B cell (primary cell): ENCODE results near the gene IGSF22. TPM values are rescaled to one million over a fixed set of nuclear protein-coding genes. Genes with fewer than 3 reads are reported as not detected.

Experiments
- ATAC-seq: fragments of 200-7000 bp; cut with Tn5 transposase; one replicate; pipeline ENCODE4 v1.10.0; 2021; ENCODE audit warnings: low read depth, mild to moderate bottlenecking, moderate number of reproducible peaks, moderate library complexity
- CTCF ChIA-PET: fragments of 350-600 bp; sonication (Branson Sonifier 250); formaldehyde crosslinking; loops from one replicate; lab custom pipeline; 2021; ENCODE audit warnings: antibody characterized with exemption, inconsistent platforms; lab: Charles Lee
- POLR2A ChIA-PET: fragments of 350-600 bp; sonication (Branson Sonifier 250); formaldehyde crosslinking; loops from one replicate; lab custom pipeline; 2021; ENCODE audit warnings: antibody characterized with exemption; lab: Charles Lee
- DNase-seq: peaks from one replicate; pipeline ENCODE4 v3.0.0; 2013
- H2AFZ ChIP-seq: 2 replicates; pipeline ENCODE4 v1.6.1; 2012; ENCODE audit warnings: mild to moderate bottlenecking, low read depth, low read length; ENCODE audit not compliant: insufficient read depth, poor library complexity, severe bottlenecking
- H3K27ac ChIP-seq, 2 donors: 1 replicate in 1 of 2; 2 replicates in 1 of 2; pipeline ENCODE4 v1.5.1; 2012 to 2013; ENCODE audit warnings: low read length in 2 of 2, mild to moderate bottlenecking in 2 of 2, moderate library complexity in 1 of 2
- H3K27me3 ChIP-seq, 4 experiments: fragments of 200-600 bp in 1 of 4; sonication (generic) in 1 of 4; replicated peaks in 1 of 4; 1 replicate in 2 of 4; 2 replicates in 2 of 4; pipeline versions ENCODE4 v1.6.1 to v1.7.0; 2013 to 2016; ENCODE audit warnings: low read length in 3 of 4, mild to moderate bottlenecking in 2 of 4, mixed read lengths in 1 of 4, moderate library complexity in 1 of 4; ENCODE audit not compliant: insufficient read depth in 4 of 4, control insufficient read depth in 3 of 4; ENCODE audit errors: control extremely low read depth in 1 of 4
- H3K36me3 ChIP-seq, 2 experiments: replicated peaks in 1 of 2; 1 replicate in 1 of 2; 2 replicates in 1 of 2; pipeline versions ENCODE4 v1.6.1 to v1.7.1; 2013; ENCODE audit warnings: low read length in 1 of 2; ENCODE audit not compliant: insufficient read depth in 2 of 2, control insufficient read depth in 1 of 2; ENCODE audit errors: control extremely low read depth in 1 of 2, extremely low read depth in 1 of 2
- H3K4me1 ChIP-seq, 2 donors: fragments of 200-600 bp in 1 of 2; sonication (generic) in 1 of 2; 1 replicate in 1 of 2; 2 replicates in 1 of 2; pipeline versions ENCODE4 v1.5.1 to v1.6.1; 2013 to 2017; ENCODE audit warnings: low read length in 2 of 2; ENCODE audit not compliant: control insufficient read depth in 2 of 2, insufficient read depth in 2 of 2
- H3K4me2 ChIP-seq: replicated peaks from 2 replicates; pipeline ENCODE3; 2012; ENCODE audit warnings: mild to moderate bottlenecking, low read depth, low read length; ENCODE audit not compliant: poor library complexity, severe bottlenecking
- H3K4me3 ChIP-seq, 5 experiments: fragments of 200-600 bp in 1 of 5; sonication (generic) in 1 of 5; 1 replicate in 3 of 5; 2 replicates in 2 of 5; pipeline versions ENCODE4 v1.5.1 to v1.7.0; 2011 to 2016; ENCODE audit warnings: low read length in 4 of 5, mild to moderate bottlenecking in 4 of 5, low read depth in 2 of 5, control low read depth in 1 of 5, moderate library complexity in 1 of 5; ENCODE audit not compliant: insufficient read depth in 1 of 5; ENCODE audit errors: control extremely low read depth in 1 of 5, extremely low read depth in 1 of 5
- H3K79me2 ChIP-seq: fragments of 200-600 bp; sonication (generic); one replicate; pipeline ENCODE4 v1.6.0; 2016; ENCODE audit warnings: low read length; ENCODE audit not compliant: control insufficient read depth, insufficient read depth
- H3K9ac ChIP-seq: fragments of 200-600 bp; sonication (generic); 2 replicates; pipeline ENCODE4 v1.6.1; 2017; ENCODE audit warnings: mild to moderate bottlenecking, low read length, moderate library complexity
- H3K9me3 ChIP-seq, 3 donors: one replicate each; pipeline versions ENCODE4 v1.6.1 to v1.7.1; 2013; ENCODE audit warnings: low read length in 2 of 3; ENCODE audit not compliant: control insufficient read depth in 2 of 3, insufficient read depth in 1 of 3; ENCODE audit errors: control extremely low read depth in 1 of 3
- H4K20me1 ChIP-seq: 2 replicates; pipeline ENCODE4 v1.6.0; 2012; ENCODE audit warnings: mild to moderate bottlenecking, low read length; ENCODE audit not compliant: insufficient read depth, control insufficient read depth, poor library complexity, severe bottlenecking
- H3K27ac Mint-ChIP-seq: one replicate; pipeline ENCODE4 v1.8.0; 2021; ENCODE audit warnings: mixed read lengths
- H3K27me3 Mint-ChIP-seq: one replicate; pipeline ENCODE4 v1.8.0; 2021; ENCODE audit warnings: mixed read lengths
- H3K4me1 Mint-ChIP-seq: one replicate; pipeline ENCODE4 v1.8.0; 2021; ENCODE audit warnings: mixed read lengths
- H3K4me3 Mint-ChIP-seq: one replicate; pipeline ENCODE4 v1.8.0; 2021; ENCODE audit warnings: mixed read lengths
- H3K9me3 Mint-ChIP-seq: one replicate; pipeline ENCODE4 v1.8.0; 2022; ENCODE audit warnings: mixed read lengths; ENCODE audit not compliant: insufficient read depth
- CTCF ChIP-seq: fragments of 200-600 bp; IDR thresholded peaks from one replicate; pipeline ENCODE4 v1.8.0; 2022; ENCODE audit warnings: antibody characterized with exemption, mild to moderate bottlenecking
- EZH2 ChIP-seq: IDR thresholded peaks from 2 replicates; pipeline ENCODE4 v1.6.1; 2012; ENCODE audit warnings: borderline replicate concordance, low read depth, mild to moderate bottlenecking, moderate library complexity, low read length; ENCODE audit not compliant: insufficient read depth, poor library complexity, severe bottlenecking
- WGBS: methylation state at CpG from one replicate; pipeline ENCODE4 v1.1.5; 2013; ENCODE audit warnings: missing lambda C conversion rate; ENCODE audit not compliant: insufficient coverage; 5-methylcytosine and 5-hydroxymethylcytosine counted together
- intact Hi-C: fragments of 100-400 bp; cut with micrococcal nuclease; formaldehyde crosslinking; loops from one replicate; pipeline ENCODE4 v1.10.0; 2022
- polyA plus RNA-seq: library from polyadenylated mRNA; depleted of rRNA; stranded (reverse); fragments of >200 nt; gene quantifications from 2 replicates; pipeline ENCODE4 v1.2.3, GENCODE V29; 2012
- total RNA-seq, 2 donors: library from RNA; stranded (reverse); fragments of 120-200 nt in 1 of 2; gene quantifications; 1 replicate in 1 of 2; 2 replicates in 1 of 2; pipeline versions ENCODE4 v1.2.3 to v1.2.4, GENCODE V29; 2013 to 2022

IGSF22 gene
- total and polyA plus RNA-seq, 2 donors (not counting 1 experiment from before 2014, with no cell fraction given): 0.91 to 2.6 TPM

DNA sequence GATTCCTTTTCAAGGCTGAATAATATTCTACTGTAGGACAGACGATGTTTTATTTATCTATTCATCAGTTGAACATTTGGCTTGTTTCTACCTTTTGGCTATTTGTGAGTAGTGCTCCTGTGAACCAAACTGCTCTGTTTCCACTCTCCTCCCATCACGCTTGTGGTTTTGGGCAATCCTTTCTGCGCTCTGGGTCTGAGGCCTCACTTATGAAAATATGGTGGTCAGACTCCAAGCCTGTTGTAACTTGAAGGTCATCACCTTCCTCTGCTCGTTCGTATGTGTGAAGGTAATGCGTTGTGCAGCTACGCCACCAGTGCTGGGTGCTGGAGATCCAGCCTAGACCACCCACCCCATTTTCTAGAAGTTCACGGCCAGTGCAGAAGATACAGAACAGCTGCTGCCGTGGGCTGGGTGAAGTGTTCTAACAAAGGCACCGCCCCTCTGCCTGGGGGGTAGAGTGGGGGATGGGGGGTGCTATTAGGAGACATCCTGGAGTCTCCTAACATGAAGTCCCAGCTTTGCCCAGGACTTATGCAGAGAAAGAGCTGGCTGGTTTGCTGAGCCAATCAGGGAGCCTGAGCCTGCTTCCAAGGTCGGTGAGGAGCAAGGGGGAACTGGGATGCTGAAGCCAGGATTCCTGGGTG lies 44.6 kb upstream of the IGSF22 start:
- H3K27ac Mint-ChIP-seq: no peak overlapping the region
- POLR2A ChIA-PET: no interaction called here
- no peak overlapping the region for H3K4me3 Mint-ChIP-seq
- Histone ChIP-seq H3K4me1 (no peaks in the 10 kb centered on the region), H3K27me3 (peaks cover 0 to 5% (median 0%) of the 10 kb centered on the region in 4 experiments), H3K36me3 (no peaks in the 10 kb centered on the region), H4K20me1 (no peaks in the 10 kb centered on the region), H3K9ac (no peak overlapping the region), H3K9me3 (no peaks in the 10 kb centered on the region), H2AFZ (no peak overlapping the region), H3K27ac (no peak overlapping the region), H3K4me2 (no peak overlapping the region), H3K79me2 (no peaks in the 10 kb centered on the region), H3K4me3 (no peak overlapping the region)
- peaks cover 2% of the 10 kb centered on the region for H3K4me1 Mint-ChIP-seq
- 75% methylated on average over 4 of the region's 11 CpGs for WGBS
- no peaks in the 10 kb centered on the region for H3K9me3 Mint-ChIP-seq
- intact Hi-C loops: no loop called here
- TF ChIP-seq CTCF (no peak), EZH2 (no peak)
- ATAC-seq: no peak
- H3K27me3 Mint-ChIP-seq: peaks cover 27% of the 10 kb centered on the region
- DNase-seq: no peak
- CTCF ChIA-PET: interaction anchor here (1.2 kb wide), 1 partner anchor 655 kb away, joined by 3 read pairs; no protein-coding TSS in a partner anchor

- Histone ChIP-seq H3K79me2 (no peaks in the 10 kb centered on the region), H3K9ac (no peak overlapping the region), H3K36me3 (no peaks in the 10 kb centered on the region), H3K4me3 (no peak overlapping the region), H3K9me3 (no peaks in the 10 kb centered on the region), H3K27ac (no peak overlapping the region), H3K27me3 (peaks cover 0 to 5% (median 0%) of the 10 kb centered on the region in 4 experiments), H3K4me2 (no peak overlapping the region), H3K4me1 (no peaks in the 10 kb centered on the region), H2AFZ (no peak overlapping the region), H4K20me1 (no peaks in the 10 kb centered on the region)
- peaks cover 2% of the 10 kb centered on the region for H3K4me1 Mint-ChIP-seq
- no peak for TF ChIP-seq CTCF
- no peak for TF ChIP-seq EZH2
- no peak overlapping the region for H3K4me3 Mint-ChIP-seq
- no peaks in the 10 kb centered on the region for H3K9me3 Mint-ChIP-seq
- CTCF ChIA-PET: no interaction called here
- no peak for ATAC-seq
- H3K27me3 Mint-ChIP-seq: peaks cover 27% of the 10 kb centered on the region
- intact Hi-C loops: no loop called here
- WGBS: 21% methylated on average over 2 of the region's 8 CpGs
- H3K27ac Mint-ChIP-seq: no peak overlapping the region
- POLR2A ChIA-PET: no interaction called here
- no peak for DNase-seq
Measured at GRCh38 chr11:18769802-18770456, 43.9 kb upstream of the IGSF22 start.
